WERI-Rb-1 (cell line): ENCODE results near the gene KLHL11.

Source experiments
- DNase-seq: peaks from one replicate; pipeline ENCODE4 v3.0.0-alpha.2; 2020
- H3K27ac ChIP-seq: fragments of 250-450 bp; sonication (Bioruptor Pico); 2 replicates; pipeline ENCODE4 v1.5.1; 2020; ENCODE audit warnings: mild to moderate bottlenecking, moderate library complexity
- H3K27me3 ChIP-seq: fragments of 250-450 bp; sonication (Bioruptor Pico); 2 replicates; pipeline ENCODE4 v1.5.1; 2021; ENCODE audit warnings: mild to moderate bottlenecking, low read depth, moderate library complexity; ENCODE audit not compliant: insufficient read depth, severe bottlenecking
- H3K36me3 ChIP-seq: fragments of 250-450 bp; sonication (Bioruptor Pico); 2 replicates; pipeline ENCODE4 v1.5.1; 2020; ENCODE audit warnings: mild to moderate bottlenecking, moderate library complexity
- H3K4me3 ChIP-seq: 2 replicates; pipeline ENCODE4 v1.5.1; 2011; ENCODE audit warnings: low read depth, mild to moderate bottlenecking, control low read depth, low read length
- H3K9me3 ChIP-seq: fragments of 250-450 bp; sonication (Bioruptor Pico); 2 replicates; pipeline ENCODE4 v1.5.1; 2021; ENCODE audit warnings: mild to moderate bottlenecking, moderate library complexity; ENCODE audit not compliant: severe bottlenecking
- TF ChIP-seq, protein P1 (sequence below): IDR thresholded peaks from 2 replicates; pipeline ENCODE4 v1.5.1; 2011; ENCODE audit warnings: low read depth, mild to moderate bottlenecking, control low read depth, inconsistent platforms, low read length

Gene KLHL11

DNA sequence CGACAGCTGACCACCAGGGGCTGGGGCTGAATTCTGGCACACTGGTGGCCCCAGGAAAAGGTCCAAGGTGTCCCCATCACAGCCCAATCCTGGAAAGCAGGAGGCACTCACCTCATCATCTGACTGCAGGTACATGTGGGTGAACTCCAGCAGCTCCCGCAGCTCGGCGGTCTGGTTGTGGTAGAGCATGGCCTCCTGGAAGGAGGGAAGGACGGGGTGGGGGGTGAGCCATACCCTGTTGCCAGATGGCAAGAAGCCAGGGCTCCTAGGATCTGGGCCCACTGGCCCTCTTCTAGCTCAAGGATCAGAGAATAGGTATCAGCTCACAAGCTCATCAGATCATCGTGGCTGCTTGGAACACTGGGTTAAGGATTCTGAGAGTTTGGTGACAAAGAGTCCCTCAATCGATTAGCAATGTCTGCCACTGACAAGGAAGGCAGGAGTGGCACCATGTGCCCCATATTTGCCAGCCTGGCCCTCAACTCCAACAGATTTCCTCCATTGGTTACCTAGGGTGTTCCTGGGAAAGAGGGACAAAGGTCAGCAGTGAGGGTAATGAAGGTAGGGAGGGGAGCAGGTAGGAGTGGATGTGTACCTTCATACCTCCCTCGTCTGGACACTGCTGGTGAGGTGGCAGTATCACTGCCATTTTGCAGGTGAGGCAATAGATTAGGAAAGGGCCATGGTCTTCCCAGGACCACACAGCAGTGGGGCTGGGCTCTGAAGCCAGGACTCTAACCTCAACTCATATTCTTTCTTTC, 58.4 kb downstream of the KLHL11 start:
- Histone ChIP-seq H3K4me3 (no peak overlapping the region), H3K27me3 (no peaks in the 10 kb centered on the region), H3K36me3 (peaks cover 61% of the 10 kb centered on the region), H3K27ac (no peak overlapping the region), H3K9me3 (no peaks in the 10 kb centered on the region)
- TF ChIP-seq, protein P1, sequence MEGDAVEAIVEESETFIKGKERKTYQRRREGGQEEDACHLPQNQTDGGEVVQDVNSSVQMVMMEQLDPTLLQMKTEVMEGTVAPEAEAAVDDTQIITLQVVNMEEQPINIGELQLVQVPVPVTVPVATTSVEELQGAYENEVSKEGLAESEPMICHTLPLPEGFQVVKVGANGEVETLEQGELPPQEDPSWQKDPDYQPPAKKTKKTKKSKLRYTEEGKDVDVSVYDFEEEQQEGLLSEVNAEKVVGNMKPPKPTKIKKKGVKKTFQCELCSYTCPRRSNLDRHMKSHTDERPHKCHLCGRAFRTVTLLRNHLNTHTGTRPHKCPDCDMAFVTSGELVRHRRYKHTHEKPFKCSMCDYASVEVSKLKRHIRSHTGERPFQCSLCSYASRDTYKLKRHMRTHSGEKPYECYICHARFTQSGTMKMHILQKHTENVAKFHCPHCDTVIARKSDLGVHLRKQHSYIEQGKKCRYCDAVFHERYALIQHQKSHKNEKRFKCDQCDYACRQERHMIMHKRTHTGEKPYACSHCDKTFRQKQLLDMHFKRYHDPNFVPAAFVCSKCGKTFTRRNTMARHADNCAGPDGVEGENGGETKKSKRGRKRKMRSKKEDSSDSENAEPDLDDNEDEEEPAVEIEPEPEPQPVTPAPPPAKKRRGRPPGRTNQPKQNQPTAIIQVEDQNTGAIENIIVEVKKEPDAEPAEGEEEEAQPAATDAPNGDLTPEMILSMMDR, result 0 out of 2 replicates have a peak, but pooled peaks have one; percentile 4
- DNase-seq, result no peak
